OCI-LY1 (cell line): ENCODE results near the gene KRCC1.

Experiments used
- H2AFZ ChIP-seq: fragments of 200-600 bp; sonication (generic), shearing (Covaris generic); 2 replicates; pipeline ENCODE4 v1.6.0; 2014; ENCODE audit warnings: antibody characterized with exemption, mild to moderate bottlenecking, low read length
- H3F3A ChIP-seq: fragments of 200-600 bp; sonication (generic), shearing (Covaris generic); 2 replicates; pipeline ENCODE4 v1.6.0; 2014; ENCODE audit warnings: mild to moderate bottlenecking, antibody characterized with exemption, low read length, moderate library complexity; ENCODE audit not compliant: insufficient read depth
- H3K27ac ChIP-seq: fragments of 200-600 bp; sonication (generic); 2 replicates; pipeline ENCODE4 v1.5.1; 2014; ENCODE audit warnings: low read length, mixed run types, mild to moderate bottlenecking, low read depth; ENCODE audit not compliant: poor library complexity, severe bottlenecking
- H3K27me3 ChIP-seq: fragments of 200-600 bp; sonication (generic); 2 replicates; pipeline ENCODE4 v1.6.0; 2014; ENCODE audit warnings: antibody characterized with exemption, mild to moderate bottlenecking, low read length, moderate library complexity; ENCODE audit not compliant: insufficient read depth
- H3K36me3 ChIP-seq: fragments of 200-600 bp; sonication (generic); 2 replicates; pipeline ENCODE4 v1.6.1; 2014; ENCODE audit warnings: mild to moderate bottlenecking, antibody characterized with exemption, low read length, moderate library complexity, mixed read lengths; ENCODE audit not compliant: insufficient read depth
- H3K4me1 ChIP-seq: fragments of 200-600 bp; sonication (generic); 2 replicates; pipeline ENCODE4 v1.5.1; 2014; ENCODE audit warnings: mild to moderate bottlenecking, low read length, moderate library complexity; ENCODE audit not compliant: insufficient read depth, severe bottlenecking
- H3K4me2 ChIP-seq: fragments of 200-600 bp; sonication (generic), shearing (Covaris generic); 2 replicates; pipeline ENCODE4 v1.6.1; 2014; ENCODE audit warnings: low read length
- H3K4me3 ChIP-seq: fragments of 200-600 bp; sonication (generic); 2 replicates; pipeline ENCODE4 v1.5.1; 2014; ENCODE audit warnings: low read length, low read depth, mild to moderate bottlenecking, mixed read lengths; ENCODE audit not compliant: poor library complexity, severe bottlenecking
- H3K79me2 ChIP-seq: fragments of 200-600 bp; shearing (Covaris generic); 2 replicates; pipeline ENCODE4 v1.6.1; 2016; ENCODE audit warnings: mixed run types, low read length, mixed read lengths; ENCODE audit not compliant: insufficient read depth
- H3K9ac ChIP-seq: fragments of 200-600 bp; sonication (generic), shearing (Covaris generic); 2 replicates; pipeline ENCODE4 v1.6.1; 2014; ENCODE audit warnings: mild to moderate bottlenecking, low read length, mixed read lengths
- H3K9me2 ChIP-seq: fragments of 200-600 bp; sonication (generic), shearing (Covaris generic); 2 replicates; pipeline ENCODE4 v1.6.1; 2014; ENCODE audit warnings: low read depth, mild to moderate bottlenecking, low read length, mixed read lengths
- H3K9me3 ChIP-seq: fragments of 200-600 bp; shearing (Covaris generic); 2 replicates; pipeline ENCODE4 v1.6.1; 2014; ENCODE audit warnings: low read length, mixed read lengths
- H4K20me1 ChIP-seq: fragments of 200-600 bp; sonication (generic), shearing (Covaris generic); 2 replicates; pipeline ENCODE4 v1.6.0; 2016; ENCODE audit warnings: mild to moderate bottlenecking, low read length; ENCODE audit not compliant: insufficient read depth
- EZH2 ChIP-seq: fragments of 200-600 bp; sonication (generic), shearing (Covaris generic); IDR thresholded peaks from 2 replicates; pipeline ENCODE4 v1.8.0; 2017; ENCODE audit warnings: borderline replicate concordance, mixed run types, mild to moderate bottlenecking, antibody characterized with exemption, low read length, moderate library complexity, mixed read lengths
- TF ChIP-seq, protein P1 (sequence below): fragments of 200-600 bp; sonication (generic), shearing (Covaris generic); IDR thresholded peaks from 2 replicates; pipeline ENCODE4 v1.5.1; 2017; ENCODE audit warnings: mild to moderate bottlenecking, antibody characterized with exemption, low read length, moderate library complexity, mixed read lengths

Gene KRCC1

DNA sequence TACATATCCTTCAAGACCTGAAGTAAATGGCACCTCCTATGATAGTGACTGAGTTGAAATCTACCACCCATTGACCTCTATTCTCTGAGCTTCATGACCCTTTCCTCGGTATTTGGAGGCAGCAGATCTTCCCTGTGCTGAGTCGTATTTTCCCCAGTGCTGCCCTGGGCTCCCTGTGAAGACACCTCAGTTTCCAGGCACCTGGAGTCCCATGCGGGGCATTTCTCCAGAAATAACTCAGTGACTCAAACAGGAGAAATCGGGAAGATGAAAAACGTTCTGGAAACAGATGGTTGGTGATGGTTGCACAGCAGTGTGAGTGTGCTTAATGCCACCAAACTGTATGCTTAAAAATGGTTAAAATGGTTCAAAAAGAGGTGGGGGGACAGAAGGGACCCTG is 30.0 kb upstream of the KRCC1 start:
- Histone ChIP-seq H3K9me2 (no peaks in the 10 kb centered on the region), H3K4me1 (no peaks in the 10 kb centered on the region), H3K36me3 (no peaks in the 10 kb centered on the region), H3K4me2 (no peak overlapping the region), H3K9me3 (no peaks in the 10 kb centered on the region), H2AFZ (no peak overlapping the region), H3K27me3 (no peaks in the 10 kb centered on the region), H3F3A (no peaks in the 10 kb centered on the region), H4K20me1 (no peaks in the 10 kb centered on the region), H3K27ac (no peak overlapping the region), H3K79me2 (no peaks in the 10 kb centered on the region), H3K9ac (no peak overlapping the region), H3K4me3 (no peak overlapping the region)
- TF ChIP-seq, protein P1, sequence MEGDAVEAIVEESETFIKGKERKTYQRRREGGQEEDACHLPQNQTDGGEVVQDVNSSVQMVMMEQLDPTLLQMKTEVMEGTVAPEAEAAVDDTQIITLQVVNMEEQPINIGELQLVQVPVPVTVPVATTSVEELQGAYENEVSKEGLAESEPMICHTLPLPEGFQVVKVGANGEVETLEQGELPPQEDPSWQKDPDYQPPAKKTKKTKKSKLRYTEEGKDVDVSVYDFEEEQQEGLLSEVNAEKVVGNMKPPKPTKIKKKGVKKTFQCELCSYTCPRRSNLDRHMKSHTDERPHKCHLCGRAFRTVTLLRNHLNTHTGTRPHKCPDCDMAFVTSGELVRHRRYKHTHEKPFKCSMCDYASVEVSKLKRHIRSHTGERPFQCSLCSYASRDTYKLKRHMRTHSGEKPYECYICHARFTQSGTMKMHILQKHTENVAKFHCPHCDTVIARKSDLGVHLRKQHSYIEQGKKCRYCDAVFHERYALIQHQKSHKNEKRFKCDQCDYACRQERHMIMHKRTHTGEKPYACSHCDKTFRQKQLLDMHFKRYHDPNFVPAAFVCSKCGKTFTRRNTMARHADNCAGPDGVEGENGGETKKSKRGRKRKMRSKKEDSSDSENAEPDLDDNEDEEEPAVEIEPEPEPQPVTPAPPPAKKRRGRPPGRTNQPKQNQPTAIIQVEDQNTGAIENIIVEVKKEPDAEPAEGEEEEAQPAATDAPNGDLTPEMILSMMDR = no peak
- no peak for TF ChIP-seq EZH2

DNA sequence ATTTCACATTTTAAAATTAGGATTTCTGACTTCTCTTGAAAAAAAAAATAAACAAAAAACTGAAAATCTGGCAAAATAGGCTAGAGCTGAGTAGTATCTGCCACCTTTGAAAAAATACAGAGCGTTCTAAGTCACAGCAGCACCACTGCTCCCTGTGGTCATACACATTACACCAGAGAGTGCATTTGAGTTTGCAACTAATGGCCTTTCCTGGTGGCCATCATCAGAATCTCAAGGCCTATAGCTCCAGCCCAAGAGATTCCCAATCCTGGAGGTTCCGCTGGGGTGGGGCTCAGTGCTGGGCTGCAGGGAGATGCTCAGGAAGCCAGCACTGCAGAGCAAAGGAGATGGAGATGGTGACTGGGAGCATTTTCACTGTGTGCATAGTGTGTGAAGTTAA is 29.5 kb upstream of the KRCC1 start:
- Histone ChIP-seq H3K4me3 (no peak overlapping the region), H4K20me1 (no peaks in the 10 kb centered on the region), H3K27ac (no peak overlapping the region), H3K79me2 (no peaks in the 10 kb centered on the region), H3K36me3 (no peaks in the 10 kb centered on the region), H3K27me3 (no peaks in the 10 kb centered on the region), H3K9me2 (no peaks in the 10 kb centered on the region), H3K4me2 (no peak overlapping the region), H2AFZ (no peak overlapping the region), H3F3A (no peaks in the 10 kb centered on the region), H3K9ac (no peak overlapping the region), H3K9me3 (no peaks in the 10 kb centered on the region), H3K4me1 (no peaks in the 10 kb centered on the region)
- TF ChIP-seq, protein P1 = no peak
- no peak for TF ChIP-seq EZH2

DNA sequence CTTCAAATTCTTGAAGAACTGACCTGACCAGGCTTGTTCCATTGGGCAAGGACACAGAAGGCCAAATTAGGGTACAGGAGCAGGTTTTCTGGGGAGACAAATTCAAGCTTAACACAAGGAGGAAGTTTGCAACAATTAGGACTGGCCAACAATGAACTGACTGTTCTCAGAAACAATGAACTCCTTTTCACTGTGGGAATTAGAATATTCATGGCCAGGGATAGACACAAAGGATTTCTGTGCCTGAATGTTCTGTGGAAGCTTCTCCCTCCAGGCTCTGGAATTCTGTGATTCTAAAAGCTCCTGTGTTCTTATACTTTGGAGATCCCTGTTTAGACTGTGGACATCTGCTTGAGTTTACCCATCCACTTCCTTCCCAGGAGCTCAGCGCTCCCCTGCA is 27.2 kb upstream of the KRCC1 start:
- no peaks in the 10 kb centered on the region for H3K9me2 ChIP-seq
- no peak overlapping the region for H3K27ac ChIP-seq
- no peaks in the 10 kb centered on the region for H3K79me2 ChIP-seq
- H3K36me3 ChIP-seq = no peaks in the 10 kb centered on the region
- H3K9ac ChIP-seq = no peak overlapping the region
- H3F3A ChIP-seq = no peaks in the 10 kb centered on the region
- no peaks in the 10 kb centered on the region for H3K4me1 ChIP-seq
- no peak for TF ChIP-seq EZH2
- TF ChIP-seq, protein P1 = no peak
- H3K4me2 ChIP-seq = no peak overlapping the region
- H3K4me3 ChIP-seq = no peak overlapping the region
- no peaks in the 10 kb centered on the region for H4K20me1 ChIP-seq
- no peaks in the 10 kb centered on the region for H3K27me3 ChIP-seq
- H2AFZ ChIP-seq = no peak overlapping the region
- no peaks in the 10 kb centered on the region for H3K9me3 ChIP-seq
